ENCODE measurements around the gene LILRA1. TPM values are rescaled to one million over a fixed set of nuclear protein-coding genes. Genes with fewer than 3 reads are reported as not detected.

LILRA1 gene
- total and polyA plus RNA-seq, 9 of the 15 experiments (the other 6 are each of a cell fraction or from before 2014, with no cell fraction given) = not detected

DNA sequence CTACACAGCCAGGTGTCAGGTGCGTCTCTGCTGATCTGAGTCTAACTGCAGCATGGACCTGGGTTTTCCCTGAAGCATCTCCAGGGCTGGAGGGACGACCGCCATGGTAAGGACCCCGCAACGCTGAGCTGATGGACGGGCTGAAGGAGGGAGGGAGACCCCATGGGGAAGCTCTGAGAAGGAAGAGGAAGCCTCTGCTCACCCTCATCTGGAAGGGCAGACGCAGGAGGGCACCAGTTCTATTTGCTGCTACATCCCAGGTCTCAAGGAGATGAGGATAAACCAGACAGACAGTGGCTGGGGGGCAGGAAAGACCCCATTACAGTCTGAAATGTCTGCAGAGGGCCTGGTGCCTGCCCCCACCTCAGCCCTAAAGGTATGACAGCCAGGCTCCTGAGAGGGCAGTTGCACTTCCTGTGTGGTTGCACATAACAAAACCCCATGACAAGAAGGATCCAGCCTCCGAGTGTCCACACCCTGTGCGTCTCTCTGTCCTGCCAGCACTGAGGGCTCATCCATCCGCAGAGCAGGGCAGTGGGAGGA, 20.0 kb upstream of the LILRA1 start, which contains the start of gene LILRA2:
Gene LILRA2, plus strand, starts transcription at position 461 of the 543 bp plus-strand sequence. CDS start 89 bp downstream, outside the sequence.
- no peaks in the 10 kb centered on the region for H4K20me1 ChIP-seq (replicated peaks; ENCODE audit: control insufficient read depth, insufficient read depth, low read length)
- H3K9me3 ChIP-seq (replicated peaks; ENCODE audit: control insufficient read depth, insufficient read depth, low read depth, low read length) = no peaks in the 10 kb centered on the region
- peak within 1 kb of the TSS in 1 of 2 experiments; percentile 49; a peak in 1 of 4 replicates for H3K9ac ChIP-seq (ENCODE audit: insufficient read depth in 1 of 2, low read depth in 2 of 2, low read length in 2 of 2)
- ChIA-PET POLR2A (interaction anchor here (0.5 to 0.6 kb wide), 2 partner anchors 276 to 977 kb away, joined by 3 read pairs; no protein-coding TSS in a partner anchor), CTCF (ENCODE audit: low intra/inter-chr PET ratio) (no interaction called here)
- peaks cover 3 to 7% of the 10 kb centered on the region in 2 experiments; a peak in 3 of 5 replicates for H3K27me3 ChIP-seq (ENCODE audit: control insufficient read depth in 2 of 2, insufficient read depth in 2 of 2, low read length in 2 of 2)
- ATAC-seq = peak; percentile 49
- H3K4me2 ChIP-seq (ENCODE audit: insufficient read depth, low read length) = peak within 1 kb of the TSS; percentile 74
- H3K79me2 ChIP-seq (ENCODE audit: control insufficient read depth, insufficient read depth, low read length) = no peaks in the 10 kb centered on the region
- H3K36me3 ChIP-seq (ENCODE audit: control insufficient read depth, insufficient read depth, low read length) = no peaks in the 10 kb centered on the region
- BruUV-seq (replicated peaks) = no TSS peak
- 13% methylated on average over 8 of the region's 10 CpGs for WGBS (ENCODE audit: insufficient coverage, low coverage, missing lambda C conversion rate)
- intact Hi-C loops (cut with micrococcal nuclease) = no loop called here
- no peak for DNase-seq (ENCODE audit: extremely low read depth in 1 of 4, low spot score in 3 of 4)
- peaks cover 11 to 18% of the 10 kb centered on the region in 2 experiments for H3K4me1 ChIP-seq (replicated peaks in 1 of 2; ENCODE audit: control insufficient read depth in 2 of 2, insufficient read depth in 2 of 2, low read length in 2 of 2)
- H3K27ac ChIP-seq (ENCODE audit: extremely low read depth, low read depth, low read length) = peak within 1 kb of the TSS; percentile 60; the same call in 1 of the 3 replicates
- no peaks in the 10 kb centered on the region for H3K9me1 ChIP-seq (ENCODE audit: control insufficient read depth, insufficient read depth, low read length)
- FAIRE-seq = no peak
- in situ Hi-C loops (cut with MboI) = no loop called here
- H3K4me3 ChIP-seq = no peak within 1 kb of the TSS
- TF ChIP-seq CBX3 (IDR thresholded peaks at IDR 0.05; ENCODE audit: borderline replicate concordance in 1 of 2, low read length in 2 of 2) (no peak), RUNX1 (IDR thresholded peaks at IDR 0.05; ENCODE audit: low read depth) (no peak), GTF2E2 (tag; IDR thresholded peaks at IDR 0.05) (peak; percentile 47; the same call in 1 of the 2 replicates), MAZ (CRISPR knock-in tag; conservative IDR thresholded peaks at IDR 0.05 in 1 of 2, IDR thresholded peaks at IDR 0.05 in 1 of 2) (peak in 1 of 2 experiments; percentile 23; a peak in 1 of 4 replicates), ZNF695 (CRISPR knock-in tag; IDR thresholded peaks at IDR 0.05) (no peak), WHSC1 (IDR thresholded peaks at IDR 0.05; ENCODE audit: low read length) (no peak), ZNF766 (CRISPR knock-in tag; conservative IDR thresholded peaks at IDR 0.05) (peak; percentile 3; the same call in 1 of the 2 replicates)
- TF ChIP-seq, protein P1, sequence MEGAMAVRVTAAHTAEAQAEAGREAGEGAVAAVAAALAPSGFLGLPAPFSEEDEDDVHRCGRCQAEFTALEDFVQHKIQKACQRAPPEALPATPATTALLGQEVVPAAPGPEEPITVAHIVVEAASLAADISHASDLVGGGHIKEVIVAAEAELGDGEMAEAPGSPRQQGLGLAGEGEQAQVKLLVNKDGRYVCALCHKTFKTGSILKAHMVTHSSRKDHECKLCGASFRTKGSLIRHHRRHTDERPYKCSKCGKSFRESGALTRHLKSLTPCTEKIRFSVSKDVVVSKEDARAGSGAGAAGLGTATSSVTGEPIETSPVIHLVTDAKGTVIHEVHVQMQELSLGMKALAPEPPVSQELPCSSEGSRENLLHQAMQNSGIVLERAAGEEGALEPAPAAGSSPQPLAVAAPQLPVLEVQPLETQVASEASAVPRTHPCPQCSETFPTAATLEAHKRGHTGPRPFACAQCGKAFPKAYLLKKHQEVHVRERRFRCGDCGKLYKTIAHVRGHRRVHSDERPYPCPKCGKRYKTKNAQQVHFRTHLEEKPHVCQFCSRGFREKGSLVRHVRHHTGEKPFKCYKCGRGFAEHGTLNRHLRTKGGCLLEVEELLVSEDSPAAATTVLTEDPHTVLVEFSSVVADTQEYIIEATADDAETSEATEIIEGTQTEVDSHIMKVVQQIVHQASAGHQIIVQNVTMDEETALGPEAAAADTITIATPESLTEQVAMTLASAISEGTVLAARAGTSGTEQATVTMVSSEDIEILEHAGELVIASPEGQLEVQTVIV (CRISPR knock-in tag; IDR thresholded peaks at IDR 0.05; ENCODE audit: borderline replicate concordance) = no peak
- TF ChIP-seq, protein P2, sequence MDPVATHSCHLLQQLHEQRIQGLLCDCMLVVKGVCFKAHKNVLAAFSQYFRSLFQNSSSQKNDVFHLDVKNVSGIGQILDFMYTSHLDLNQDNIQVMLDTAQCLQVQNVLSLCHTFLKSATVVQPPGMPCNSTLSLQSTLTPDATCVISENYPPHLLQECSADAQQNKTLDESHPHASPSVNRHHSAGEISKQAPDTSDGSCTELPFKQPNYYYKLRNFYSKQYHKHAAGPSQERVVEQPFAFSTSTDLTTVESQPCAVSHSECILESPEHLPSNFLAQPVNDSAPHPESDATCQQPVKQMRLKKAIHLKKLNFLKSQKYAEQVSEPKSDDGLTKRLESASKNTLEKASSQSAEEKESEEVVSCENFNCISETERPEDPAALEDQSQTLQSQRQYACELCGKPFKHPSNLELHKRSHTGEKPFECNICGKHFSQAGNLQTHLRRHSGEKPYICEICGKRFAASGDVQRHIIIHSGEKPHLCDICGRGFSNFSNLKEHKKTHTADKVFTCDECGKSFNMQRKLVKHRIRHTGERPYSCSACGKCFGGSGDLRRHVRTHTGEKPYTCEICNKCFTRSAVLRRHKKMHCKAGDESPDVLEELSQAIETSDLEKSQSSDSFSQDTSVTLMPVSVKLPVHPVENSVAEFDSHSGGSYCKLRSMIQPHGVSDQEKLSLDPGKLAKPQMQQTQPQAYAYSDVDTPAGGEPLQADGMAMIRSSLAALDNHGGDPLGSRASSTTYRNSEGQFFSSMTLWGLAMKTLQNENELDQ (CRISPR knock-in tag; IDR thresholded peaks at IDR 0.05; ENCODE audit: borderline replicate concordance) = no peak
- TF ChIP-seq, protein P3, sequence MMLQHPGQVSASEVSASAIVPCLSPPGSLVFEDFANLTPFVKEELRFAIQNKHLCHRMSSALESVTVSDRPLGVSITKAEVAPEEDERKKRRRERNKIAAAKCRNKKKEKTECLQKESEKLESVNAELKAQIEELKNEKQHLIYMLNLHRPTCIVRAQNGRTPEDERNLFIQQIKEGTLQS (IDR thresholded peaks at IDR 0.05) = no peak
- TF ChIP-seq, protein P3 (CRISPR knock-in tag; conservative IDR thresholded peaks at IDR 0.05) = no peak
- peak within 1 kb of the TSS; percentile 91 for H2AFZ ChIP-seq (ENCODE audit: low read depth, low read length)

All from K562 (cell line).